ENCODE results near the gene RASA2.

The RASA2 gene

GRCh38 chr3:141650783-141651182 is 164.0 kb downstream of the RASA2 start:
- no peak for DNase-seq

GRCh38 chr3:141651409-141651808 is 164.6 kb downstream of the RASA2 start:
- no peak for DNase-seq

GRCh38 chr3:141652349-141652748 is 165.5 kb downstream of the RASA2 start:
- DNase-seq: no peak

GRCh38 chr3:141653847-141654246 is 167.0 kb downstream of the RASA2 start:
- DNase-seq: no peak

GRCh38 chr3:141655801-141656200 is 169.0 kb downstream of the RASA2 start:
- no peak for DNase-seq

- peak; percentile 84 for DNase-seq
Observed at GRCh38 chr3:141656771-141657170, 169.9 kb downstream of the RASA2 start.

- no peak for DNase-seq
Observed at GRCh38 chr3:141657516-141657915, 170.7 kb downstream of the RASA2 start.

- peak; percentile 84 for DNase-seq
Observed at GRCh38 chr3:141659821-141660613, 173.2 kb downstream of the RASA2 start.

- no peak for DNase-seq
Observed at GRCh38 chr3:141660614-141660947, 173.8 kb downstream of the RASA2 start.

- DNase-seq: no peak
Observed at GRCh38 chr3:141661229-141662196, 174.7 kb downstream of the RASA2 start.

GRCh38 chr3:141663993-141664392 is 177.2 kb downstream of the RASA2 start:
- DNase-seq: peak; percentile 73

All from islet precursor cell (in vitro differentiated cells).